HCT116 (cell line): Measurements from ENCODE around the gene NTNG1. TPM values are rescaled to one million over a fixed set of nuclear protein-coding genes. Genes with fewer than 3 reads are reported as not detected.

Source experiments
- ATAC-seq: fragments of 200-7000 bp; cut with Tn5 transposase; 2 replicates; pipeline ENCODE4 v1.9.1; 2020; ENCODE audit warnings: mild to moderate bottlenecking, moderate library complexity
- BruUV-seq: library from RNA; stranded (reverse); fragments of 400-500 nt; replicated peaks from 2 replicates; lab custom pipeline; 2021; lab: Mats Ljungman, UMichigan
- CTCF ChIA-PET: fragments of 300-600 bp; sonication (Branson Sonifier 250); formaldehyde crosslinking; loops from one replicate; lab custom pipeline; 2021; ENCODE audit warnings: antibody characterized with exemption; lab: Charles Lee
- POLR2A ChIA-PET: fragments of 300-600, 350-600 bp; sonication (Branson Sonifier 250); formaldehyde crosslinking; loops from one replicate; lab custom pipeline; 2021; ENCODE audit warnings: antibody characterized with exemption; lab: Charles Lee
- RAD21 ChIA-PET, 2 experiments: fragments of 300-600 bp; sonication (Branson Sonifier 250); formaldehyde crosslinking; loops; one replicate each; lab custom pipeline; 2023; ENCODE audit warnings: low total read pairs in 2 of 2; ENCODE audit not compliant: uncharacterized antibody in 2 of 2, unreplicated experiment in 2 of 2, low non-redundant PET in 1 of 2; lab: Charles Lee
- DNase-seq: peaks from one replicate; pipeline ENCODE4 v3.0.0-alpha.2; 2010; ENCODE audit warnings: low read depth, low spot score
- H2AFZ ChIP-seq: fragments of 200-600 bp; shearing (Covaris generic), sonication (generic); 2 replicates; pipeline ENCODE4 v1.6.1; 2017; ENCODE audit warnings: low read depth, mixed run types, mixed read lengths, antibody characterized with exemption, low read length; ENCODE audit not compliant: poor library complexity, severe bottlenecking
- H3K27ac ChIP-seq: 2 replicates; pipeline ENCODE4 v1.5.1; 2012; ENCODE audit warnings: low read depth, low read length
- H3K27me3 ChIP-seq: fragments of 200-600 bp; sonication (generic); 2 replicates; pipeline ENCODE4 v1.6.1; 2016; ENCODE audit warnings: mixed run types, low read length, mixed read lengths; ENCODE audit not compliant: insufficient read depth
- H3K36me3 ChIP-seq, 2 experiments: fragments of 200-500 bp in 1 of 2; fragments of 200-600 bp in 1 of 2; sonication (Bioruptor generic) in 1 of 2; sonication (generic) in 1 of 2; 2 replicates each; pipeline versions ENCODE4 v1.5.1 to v1.6.1; 2014 to 2016; ENCODE audit warnings: low read length in 2 of 2, inconsistent platforms in 1 of 2, mixed read lengths in 1 of 2, mixed run types in 1 of 2; ENCODE audit not compliant: insufficient read depth in 2 of 2, control insufficient read depth in 1 of 2
- H3K4me1 ChIP-seq, 2 experiments: fragments of 200-600 bp in 1 of 2; sonication (generic) in 1 of 2; 2 replicates each; pipeline versions ENCODE4 v1.5.1 to v1.6.1; 2012 to 2017; ENCODE audit warnings: low read length in 2 of 2, inconsistent platforms in 1 of 2, mild to moderate bottlenecking in 1 of 2, mixed read lengths in 1 of 2, mixed run types in 1 of 2, moderate library complexity in 1 of 2; ENCODE audit not compliant: insufficient read depth in 2 of 2, control insufficient read depth in 1 of 2
- H3K4me2 ChIP-seq: fragments of 200-600 bp; sonication (generic); 2 replicates; pipeline ENCODE4 v1.6.1; 2017; ENCODE audit warnings: mixed run types, low read length, mixed read lengths
- H3K4me3 ChIP-seq, 2 experiments: fragments of 200-600 bp in 1 of 2; sonication (generic) in 1 of 2; replicated peaks in 1 of 2; 2 replicates each; pipeline ENCODE4 v1.5.1; 2011 to 2016; ENCODE audit warnings: low read length in 2 of 2, control low read depth in 1 of 2, low read depth in 1 of 2, mild to moderate bottlenecking in 1 of 2, mixed read lengths in 1 of 2, mixed run types in 1 of 2
- H3K79me2 ChIP-seq: fragments of 200-600 bp; sonication (generic); 2 replicates; pipeline ENCODE4 v1.6.1; 2017; ENCODE audit warnings: mild to moderate bottlenecking, mixed run types, low read length, moderate library complexity, mixed read lengths; ENCODE audit not compliant: insufficient read depth
- H3K9ac ChIP-seq: fragments of 200-600 bp; sonication (generic); 2 replicates; pipeline ENCODE4 v1.6.1; 2016; ENCODE audit warnings: low read length, mixed read lengths
- H3K9me2 ChIP-seq: fragments of 200-600 bp; sonication (generic), shearing (Covaris generic); 2 replicates; pipeline ENCODE4 v1.6.1; 2017; ENCODE audit warnings: mixed run types, mild to moderate bottlenecking, moderate library complexity; ENCODE audit not compliant: insufficient read depth
- H3K9me3 ChIP-seq, 2 experiments: fragments of 200-500 bp in 1 of 2; fragments of 200-600 bp in 1 of 2; sonication (Bioruptor generic) in 1 of 2; sonication (generic) in 1 of 2; 2 replicates each; pipeline ENCODE4 v1.6.1; 2014 to 2017; ENCODE audit warnings: low read length in 2 of 2, mixed read lengths in 2 of 2, inconsistent platforms in 1 of 2, low read depth in 1 of 2, mild to moderate bottlenecking in 1 of 2, mixed run types in 1 of 2, moderate library complexity in 1 of 2; ENCODE audit not compliant: control insufficient read depth in 1 of 2, insufficient read depth in 1 of 2
- H4K20me1 ChIP-seq: fragments of 200-600 bp; sonication (generic), shearing (Covaris generic); 2 replicates; pipeline ENCODE4 v1.6.1; 2017; ENCODE audit warnings: mixed run types, mild to moderate bottlenecking, moderate library complexity; ENCODE audit not compliant: insufficient read depth
- ATF3 ChIP-seq: IDR thresholded peaks from 2 replicates; pipeline ENCODE4 v1.6.1; 2012
- CEBPB ChIP-seq: IDR thresholded peaks from 2 replicates; pipeline ENCODE4 v1.6.1; 2012; ENCODE audit warnings: low read depth
- EGR1 ChIP-seq: IDR thresholded peaks from 2 replicates; pipeline ENCODE4 v1.6.1; 2012; ENCODE audit warnings: low read depth
- ELF1 ChIP-seq: IDR thresholded peaks from 2 replicates; pipeline ENCODE4 v1.6.1; 2012; ENCODE audit warnings: low read depth, borderline replicate concordance
- EZH2 ChIP-seq: fragments of 200-600 bp; sonication (generic); IDR thresholded peaks from 2 replicates; pipeline ENCODE4 v1.6.1; 2017; ENCODE audit warnings: antibody characterized with exemption, mixed run types
- EZH2phosphoT487 ChIP-seq: fragments of 200-600 bp; IDR thresholded peaks from 2 replicates; pipeline ENCODE4 v1.6.1; 2018; ENCODE audit warnings: antibody characterized with exemption, borderline replicate concordance
- JUND ChIP-seq: IDR thresholded peaks from 2 replicates; pipeline ENCODE4 v1.6.1; 2012
- POLR2A ChIP-seq: IDR thresholded peaks from 2 replicates; pipeline ENCODE4 v1.7.0; 2011; ENCODE audit warnings: borderline replicate concordance; ENCODE audit not compliant: insufficient read depth, insufficient read length; ENCODE audit errors: extremely low read depth
- POLR2AphosphoS5 ChIP-seq: IDR thresholded peaks from 2 replicates; pipeline ENCODE4 v1.6.1; 2011; ENCODE audit warnings: mild to moderate bottlenecking, low read depth, low read length, moderate library complexity
- RAD21 ChIP-seq: IDR thresholded peaks from 2 replicates; pipeline ENCODE4 v1.6.1; 2012; ENCODE audit warnings: low read depth, mild to moderate bottlenecking
- SIN3A ChIP-seq: IDR thresholded peaks from 2 replicates; pipeline ENCODE4 v1.6.1; 2012; ENCODE audit warnings: low read depth
- SRF ChIP-seq: IDR thresholded peaks from 2 replicates; pipeline ENCODE4 v1.6.1; 2012; ENCODE audit warnings: low read depth
- TCF7L2 ChIP-seq: IDR thresholded peaks from 2 replicates; pipeline ENCODE4 v1.7.0; 2011; ENCODE audit warnings: borderline replicate concordance, inconsistent platforms; ENCODE audit not compliant: insufficient read depth, insufficient read length; ENCODE audit errors: extremely low read depth
- YY1 ChIP-seq: IDR thresholded peaks from 2 replicates; pipeline ENCODE4 v1.6.1; 2011; ENCODE audit warnings: low read length, low read depth, moderate library complexity, mild to moderate bottlenecking; ENCODE audit not compliant: insufficient replicate concordance; ENCODE audit errors: extremely low read depth
- ZBTB33 ChIP-seq: IDR thresholded peaks from 2 replicates; pipeline ENCODE4 v1.6.1; 2011; ENCODE audit warnings: mild to moderate bottlenecking, low read length, moderate library complexity; ENCODE audit not compliant: insufficient replicate concordance; ENCODE audit errors: extremely low read depth
- ZNF274 ChIP-seq: fragments of 200-500 bp; sonication (Bioruptor generic); IDR thresholded peaks from 2 replicates; pipeline ENCODE4 v1.6.1; 2014; ENCODE audit warnings: mild to moderate bottlenecking, low read depth, low read length, inconsistent platforms
- intact Hi-C: fragments of 100-400 bp; cut with micrococcal nuclease; formaldehyde crosslinking; loops from 2 replicates; pipeline ENCODE4 v1.10.0; 2022
- total RNA-seq: library from RNA; stranded (reverse); gene quantifications from one replicate; pipeline ENCODE4 v1.2.1, GENCODE V29; 2021; ENCODE audit not compliant: unreplicated experiment

Gene NTNG1
- total RNA-seq, 1 experiment from 2014 or later, result not detected

- Histone ChIP-seq H3K4me3 (no peak overlapping the region), H3K4me2 (no peak overlapping the region), H3K9me3 (peaks cover 0 to 16% of the 10 kb centered on the region in 2 experiments; a peak in 1 of 4 replicates), H3K79me2 (no peaks in the 10 kb centered on the region), H4K20me1 (no peaks in the 10 kb centered on the region), H3K9ac (no peak overlapping the region), H3K4me1 (no peaks in the 10 kb centered on the region), H3K9me2 (no peaks in the 10 kb centered on the region), H3K27ac (no peak overlapping the region), H3K36me3 (no peaks in the 10 kb centered on the region), H3K27me3 (no peaks in the 10 kb centered on the region), H2AFZ (no peak overlapping the region)
- POLR2A ChIA-PET, result no interaction called here
- DNase-seq (no peak), ATAC-seq (no peak)
- RAD21 ChIA-PET, result no interaction called here
- intact Hi-C loops, result no loop called here
- BruUV-seq, result no TSS peak
- TF ChIP-seq ATF3, result no peak
- TF ChIP-seq SIN3A, result no peak
- CTCF ChIA-PET, result interaction anchor here (1.6 kb wide), 1 partner anchor 101 kb away, joined by 4 read pairs; no protein-coding TSS in a partner anchor
Measured at GRCh38 chr1:107531065-107531908, 390.4 kb downstream of the NTNG1 start.

GRCh38 chr1:107532318-107532717 lies 391.5 kb downstream of the NTNG1 start:
- Histone ChIP-seq H2AFZ (no peak overlapping the region), H3K9me2 (no peaks in the 10 kb centered on the region), H3K79me2 (no peaks in the 10 kb centered on the region), H3K27ac (no peak overlapping the region), H4K20me1 (no peaks in the 10 kb centered on the region), H3K9me3 (peaks cover 0 to 17% of the 10 kb centered on the region in 2 experiments; a peak in 1 of 4 replicates), H3K4me1 (no peaks in the 10 kb centered on the region), H3K9ac (no peak overlapping the region), H3K4me3 (no peak overlapping the region), H3K4me2 (no peak overlapping the region), H3K36me3 (no peaks in the 10 kb centered on the region), H3K27me3 (no peaks in the 10 kb centered on the region)
- DNase-seq, result no peak
- CTCF ChIA-PET, result no interaction called here
- POLR2A ChIA-PET, result no interaction called here
- RAD21 ChIA-PET, result no interaction called here
- ATAC-seq, result no peak
- intact Hi-C loops, result no loop called here
- BruUV-seq, result no TSS peak
- TF ChIP-seq ZBTB33, result no peak
- TF ChIP-seq JUND, result no peak
- TF ChIP-seq CEBPB, result no peak
- no peak for TF ChIP-seq TCF7L2
- TF ChIP-seq EZH2phosphoT487, result no peak
- no peak for TF ChIP-seq EZH2
- no peak for TF ChIP-seq EGR1
- TF ChIP-seq YY1, result no peak
- no peak for TF ChIP-seq SIN3A
- TF ChIP-seq ATF3, result no peak
- TF ChIP-seq POLR2A, result no peak
- no peak for TF ChIP-seq ELF1
- TF ChIP-seq RAD21, result no peak
- no peak for TF ChIP-seq ZNF274
- no peak for TF ChIP-seq POLR2AphosphoS5
- no peak for TF ChIP-seq SRF
